K562 (cell line): ENCODE results near the gene WDCP. TPM values are rescaled to one million over a fixed set of nuclear protein-coding genes. Genes with fewer than 3 reads are reported as not detected.

Source experiments
- BHLHE40 ChIP-seq: IDR thresholded peaks from 2 replicates; pipeline ENCODE4 v1.6.1; 2011; ENCODE audit warnings: low read length, improper control_type of control experiment
- CBFA2T2 ChIP-seq: fragments of 450-650 bp; conservative IDR thresholded peaks from 2 replicates; pipeline ENCODE4 v1.6.1; 2017; ENCODE audit warnings: mild to moderate bottlenecking
- CCNT2 ChIP-seq: IDR thresholded peaks from 2 replicates; pipeline ENCODE4 v1.6.1; 2011; ENCODE audit warnings: borderline replicate concordance, low read depth, mild to moderate bottlenecking, moderate library complexity, mixed read lengths, low read length; ENCODE audit not compliant: insufficient read length; ENCODE audit errors: extremely low read depth
- HIVEP1 ChIP-seq: fragments of 250-450 bp; sonication (Bioruptor Pico); IDR thresholded peaks from 2 replicates; pipeline ENCODE4 v1.4.0; 2020; ENCODE audit warnings: mild to moderate bottlenecking
- MAFF ChIP-seq: IDR thresholded peaks from 2 replicates; pipeline ENCODE4 v1.6.1; 2012; ENCODE audit warnings: low read length, improper control_type of control experiment
- MTA1 ChIP-seq: fragments of 450-650 bp; IDR thresholded peaks from 2 replicates; pipeline ENCODE4 v1.6.1; 2017; ENCODE audit warnings: borderline replicate concordance
- NR2C1 ChIP-seq, 2 experiments: fragments of 450-650 bp; IDR thresholded peaks; 2 replicates each; pipeline ENCODE4 v1.6.1; 2017; ENCODE audit warnings: mild to moderate bottlenecking in 2 of 2, antibody characterized with exemption in 1 of 2, inconsistent platforms in 1 of 2, missing compliant biosample characterization in 1 of 2, missing genetic modification characterization in 1 of 2
- RFX1 ChIP-seq: fragments of 450-650 bp; IDR thresholded peaks from 2 replicates; pipeline ENCODE4 v1.6.1; 2016; ENCODE audit warnings: mild to moderate bottlenecking, moderate library complexity
- SNIP1 ChIP-seq: fragments of 450-650 bp; IDR thresholded peaks from 2 replicates; pipeline ENCODE4 v1.7.1; 2017; ENCODE audit warnings: low read depth, mild to moderate bottlenecking
- U2AF1 ChIP-seq: fragments of 200-400 bp; formaldehyde crosslinking; optimal IDR thresholded peaks from 2 replicates; pipeline ENCODE3; 2017; ENCODE audit warnings: mild to moderate bottlenecking, low read depth, low read length, moderate library complexity
- ZNF780A ChIP-seq: fragments of 250-450 bp; sonication (Bioruptor Pico); IDR thresholded peaks from 2 replicates; pipeline ENCODE4 v1.5.0; 2021; ENCODE audit warnings: mild to moderate bottlenecking
- ZSCAN29 ChIP-seq: fragments of 450-650 bp; IDR thresholded peaks from 2 replicates; pipeline ENCODE4 v1.6.1; 2017
- polyA plus RNA-seq, 8 experiments: library from polyadenylated mRNA; depleted of rRNA in 4 of 8; stranded (reverse) in 5 of 8; unstranded in 3 of 8; fragments of >200 nt; fragmentation: Nextera tagmentation in 2 of 8; fragmentation: Illumina TruSeq in 1 of 8; extraction: Ambion mirVana in 2 of 8; extraction: Trizol in 1 of 8; gene quantifications; 2 replicates each; pipeline versions ENCODE4 v1.2.1 to v1.2.3, GENCODE V29; 2011 to 2014; ENCODE audit warnings: inconsistent platforms in 1 of 8, missing spikeins in 1 of 8
- total RNA-seq, 7 experiments: library from RNA; depleted of rRNA in 6 of 7; stranded (reverse); fragments of >200 nt in 6 of 7; fragmentation: Illumina TruSeq in 2 of 7; extraction: Trizol in 2 of 7; gene quantifications; 2 replicates each; pipeline versions ENCODE4 v1.2.1 to v1.2.3, GENCODE V29; 2011 to 2021; ENCODE audit warnings: low replicate concordance in 1 of 7
- TF ChIP-seq, protein P1 (sequence below): fragments of 450-650 bp; formaldehyde crosslinking; IDR thresholded peaks from 2 replicates; pipeline ENCODE4 v1.4.0; 2022; ENCODE audit warnings: missing genetic modification characterization
- TF ChIP-seq, protein P2 (sequence below), 2 experiments: fragments of 450-650 bp in 1 of 2; sonication (generic) in 1 of 2; formaldehyde crosslinking in 1 of 2; IDR thresholded peaks in 1 of 2; conservative IDR thresholded peaks in 1 of 2; 2 replicates each; pipeline versions ENCODE4 v1.6.1 to v1.8.1; 2016 to 2023; ENCODE audit warnings: mild to moderate bottlenecking in 2 of 2, moderate library complexity in 2 of 2, inconsistent platforms in 1 of 2, missing genetic modification reagents in 1 of 2
- TF ChIP-seq, protein P3 (sequence below): fragments of 250-450 bp; sonication (Bioruptor Pico); IDR thresholded peaks from 2 replicates; pipeline ENCODE4 v1.4.0; 2020
- TF ChIP-seq, protein P4 (sequence below): fragments of 450-650 bp; IDR thresholded peaks from 2 replicates; pipeline ENCODE4 v1.6.1; 2016; ENCODE audit warnings: low read depth

WDCP gene
- total and polyA plus RNA-seq, 9 of the 15 experiments (the other 6 are each of a cell fraction or from before 2014, with no cell fraction given), result 10.1 to 41.4 (median 21.8) TPM

DNA sequence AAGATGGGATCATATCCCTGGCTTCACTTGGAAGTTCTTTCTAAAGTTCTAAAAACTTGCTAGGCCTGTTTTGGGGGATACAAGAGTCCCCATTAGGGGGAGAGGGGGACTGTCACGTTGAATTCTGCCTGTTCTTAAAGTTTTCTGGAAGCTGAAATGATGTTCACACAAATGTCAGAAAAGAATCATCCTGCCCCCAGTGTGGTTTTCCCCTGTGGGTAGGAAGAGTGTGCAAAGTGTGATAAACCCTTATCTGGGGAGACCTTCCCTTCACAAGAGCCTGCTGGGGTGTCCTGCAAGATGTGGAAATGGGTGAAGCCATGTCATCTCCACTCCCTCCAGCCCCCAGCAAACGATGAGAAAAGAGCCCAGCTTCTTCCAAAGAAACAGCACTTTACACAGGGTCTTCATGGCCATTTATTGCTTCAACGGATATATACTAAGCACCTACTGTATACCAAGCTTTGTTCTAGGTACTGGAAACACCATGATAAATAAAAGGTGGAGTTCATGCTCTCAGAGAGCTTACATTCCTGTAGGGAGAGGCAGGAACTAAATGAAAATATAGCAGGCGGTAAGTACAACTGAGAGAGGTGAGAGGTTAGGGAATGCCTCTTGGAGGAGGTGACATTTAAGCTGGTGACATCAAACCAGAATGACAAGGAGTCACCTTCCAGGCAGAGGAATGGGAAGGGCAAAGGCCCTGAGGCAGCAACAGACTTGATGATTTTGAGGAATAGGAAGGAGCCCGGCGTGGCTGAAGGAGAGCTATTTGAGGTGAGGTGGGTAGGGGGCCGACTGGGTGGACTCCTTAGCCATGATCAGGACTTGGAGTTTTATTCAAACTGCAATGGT, 35.7 kb downstream of the WDCP start (continued):
- TF ChIP-seq CCNT2 (peak; percentile 90), RFX1 (no peak), U2AF1 (no peak), BHLHE40 (peak; percentile 71), HIVEP1 (CRISPR knock-in tag) (peak; percentile 69; the same call in 1 of the 2 replicates), ZSCAN29 (no peak), ZNF780A (CRISPR knock-in tag) (no peak), MAFF (no peak), SNIP1 (no peak), CBFA2T2 (peak; percentile 97), NR2C1 (IDR thresholded peaks at IDR 0.05) (peak; percentile 73; the same call in 1 of the 2 replicates), NR2C1 (tag; IDR thresholded peaks at IDR 0.05) (peak; percentile 59), MTA1 (no peak)
- TF ChIP-seq, protein P1, sequence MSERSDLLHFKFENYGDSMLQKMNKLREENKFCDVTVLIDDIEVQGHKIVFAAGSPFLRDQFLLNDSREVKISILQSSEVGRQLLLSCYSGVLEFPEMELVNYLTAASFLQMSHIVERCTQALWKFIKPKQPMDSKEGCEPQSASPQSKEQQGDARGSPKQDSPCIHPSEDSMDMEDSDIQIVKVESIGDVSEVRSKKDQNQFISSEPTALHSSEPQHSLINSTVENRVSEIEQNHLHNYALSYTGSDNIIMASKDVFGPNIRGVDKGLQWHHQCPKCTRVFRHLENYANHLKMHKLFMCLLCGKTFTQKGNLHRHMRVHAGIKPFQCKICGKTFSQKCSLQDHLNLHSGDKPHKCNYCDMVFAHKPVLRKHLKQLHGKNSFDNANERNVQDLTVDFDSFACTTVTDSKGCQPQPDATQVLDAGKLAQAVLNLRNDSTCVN, result no peak
- TF ChIP-seq, protein P2, sequence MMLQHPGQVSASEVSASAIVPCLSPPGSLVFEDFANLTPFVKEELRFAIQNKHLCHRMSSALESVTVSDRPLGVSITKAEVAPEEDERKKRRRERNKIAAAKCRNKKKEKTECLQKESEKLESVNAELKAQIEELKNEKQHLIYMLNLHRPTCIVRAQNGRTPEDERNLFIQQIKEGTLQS (IDR thresholded peaks at IDR 0.05), result peak; percentile 72
- TF ChIP-seq, protein P2 (CRISPR knock-in tag; conservative IDR thresholded peaks at IDR 0.05), result no peak
- TF ChIP-seq, protein P3, sequence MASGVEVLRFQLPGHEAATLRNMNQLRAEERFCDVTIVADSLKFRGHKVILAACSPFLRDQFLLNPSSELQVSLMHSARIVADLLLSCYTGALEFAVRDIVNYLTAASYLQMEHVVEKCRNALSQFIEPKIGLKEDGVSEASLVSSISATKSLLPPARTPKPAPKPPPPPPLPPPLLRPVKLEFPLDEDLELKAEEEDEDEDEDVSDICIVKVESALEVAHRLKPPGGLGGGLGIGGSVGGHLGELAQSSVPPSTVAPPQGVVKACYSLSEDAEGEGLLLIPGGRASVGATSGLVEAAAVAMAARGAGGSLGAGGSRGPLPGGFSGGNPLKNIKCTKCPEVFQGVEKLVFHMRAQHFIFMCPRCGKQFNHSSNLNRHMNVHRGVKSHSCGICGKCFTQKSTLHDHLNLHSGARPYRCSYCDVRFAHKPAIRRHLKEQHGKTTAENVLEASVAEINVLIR, result no peak
- TF ChIP-seq, protein P4, sequence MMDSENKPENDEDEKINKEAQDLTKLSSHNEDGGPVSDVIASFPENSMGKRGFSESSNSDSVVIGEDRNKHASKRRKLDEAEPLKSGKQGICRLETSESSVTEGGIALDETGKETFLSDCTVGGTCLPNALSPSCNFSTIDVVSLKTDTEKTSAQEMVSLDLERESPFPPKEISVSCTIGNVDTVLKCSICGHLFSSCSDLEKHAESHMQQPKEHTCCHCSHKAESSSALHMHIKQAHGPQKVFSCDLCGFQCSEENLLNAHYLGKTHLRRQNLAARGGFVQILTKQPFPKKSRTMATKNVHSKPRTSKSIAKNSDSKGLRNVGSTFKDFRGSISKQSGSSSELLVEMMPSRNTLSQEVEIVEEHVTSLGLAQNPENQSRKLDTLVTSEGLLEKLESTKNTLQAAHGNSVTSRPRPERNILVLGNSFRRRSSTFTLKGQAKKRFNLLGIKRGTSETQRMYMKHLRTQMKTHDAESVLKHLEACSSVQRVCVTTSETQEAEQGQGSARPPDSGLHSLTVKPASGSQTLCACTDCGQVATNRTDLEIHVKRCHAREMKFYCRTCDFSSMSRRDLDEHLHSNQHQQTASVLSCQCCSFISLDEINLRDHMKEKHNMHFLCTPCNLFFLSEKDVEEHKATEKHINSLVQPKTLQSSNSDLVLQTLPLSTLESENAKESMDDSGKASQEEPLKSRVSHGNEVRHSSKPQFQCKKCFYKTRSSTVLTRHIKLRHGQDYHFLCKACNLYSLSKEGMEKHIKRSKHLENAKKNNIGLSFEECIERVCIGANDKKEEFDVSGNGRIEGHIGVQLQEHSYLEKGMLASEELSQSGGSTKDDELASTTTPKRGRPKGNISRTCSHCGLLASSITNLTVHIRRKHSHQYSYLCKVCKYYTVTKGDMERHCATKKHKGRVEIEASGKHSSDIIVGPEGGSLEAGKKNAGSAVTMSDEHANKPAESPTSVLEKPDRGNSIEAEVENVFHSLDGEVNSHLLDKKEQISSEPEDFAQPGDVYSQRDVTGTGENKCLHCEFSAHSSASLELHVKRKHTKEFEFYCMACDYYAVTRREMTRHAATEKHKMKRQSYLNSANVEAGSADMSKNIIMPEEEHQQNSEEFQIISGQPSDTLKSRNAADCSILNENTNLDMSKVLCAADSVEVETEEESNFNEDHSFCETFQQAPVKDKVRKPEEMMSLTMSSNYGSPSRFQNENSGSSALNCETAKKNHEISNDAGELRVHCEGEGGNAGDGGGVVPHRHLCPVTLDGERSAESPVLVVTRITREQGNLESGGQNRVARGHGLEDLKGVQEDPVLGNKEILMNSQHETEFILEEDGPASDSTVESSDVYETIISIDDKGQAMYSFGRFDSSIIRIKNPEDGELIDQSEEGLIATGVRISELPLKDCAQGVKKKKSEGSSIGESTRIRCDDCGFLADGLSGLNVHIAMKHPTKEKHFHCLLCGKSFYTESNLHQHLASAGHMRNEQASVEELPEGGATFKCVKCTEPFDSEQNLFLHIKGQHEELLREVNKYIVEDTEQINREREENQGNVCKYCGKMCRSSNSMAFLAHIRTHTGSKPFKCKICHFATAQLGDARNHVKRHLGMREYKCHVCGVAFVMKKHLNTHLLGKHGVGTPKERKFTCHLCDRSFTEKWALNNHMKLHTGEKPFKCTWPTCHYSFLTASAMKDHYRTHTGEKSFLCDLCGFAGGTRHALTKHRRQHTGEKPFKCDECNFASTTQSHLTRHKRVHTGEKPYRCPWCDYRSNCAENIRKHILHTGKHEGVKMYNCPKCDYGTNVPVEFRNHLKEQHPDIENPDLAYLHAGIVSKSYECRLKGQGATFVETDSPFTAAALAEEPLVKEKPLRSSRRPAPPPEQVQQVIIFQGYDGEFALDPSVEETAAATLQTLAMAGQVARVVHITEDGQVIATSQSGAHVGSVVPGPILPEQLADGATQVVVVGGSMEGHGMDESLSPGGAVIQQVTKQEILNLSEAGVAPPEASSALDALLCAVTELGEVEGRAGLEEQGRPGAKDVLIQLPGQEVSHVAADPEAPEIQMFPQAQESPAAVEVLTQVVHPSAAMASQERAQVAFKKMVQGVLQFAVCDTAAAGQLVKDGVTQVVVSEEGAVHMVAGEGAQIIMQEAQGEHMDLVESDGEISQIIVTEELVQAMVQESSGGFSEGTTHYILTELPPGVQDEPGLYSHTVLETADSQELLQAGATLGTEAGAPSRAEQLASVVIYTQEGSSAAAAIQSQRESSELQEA, result no peak
